H9 (cell line): Measurements from ENCODE around the gene PPP1R12A. TPM values are rescaled to one million over a fixed set of nuclear protein-coding genes. Genes with fewer than 3 reads are reported as not detected.

Experiments
- DNase-seq: peaks from one replicate; pipeline ENCODE4 v3.0.0-alpha.2; 2017
- H2AFZ ChIP-seq: one replicate; pipeline ENCODE4 v1.6.1; 2013; ENCODE audit warnings: mild to moderate bottlenecking, low read length, control low read depth, moderate library complexity
- H2AK5ac ChIP-seq: 2 replicates; pipeline ENCODE4 v1.6.1; 2013; ENCODE audit warnings: low read length, control low read depth, mixed read lengths; ENCODE audit not compliant: insufficient read length
- H2BK120ac ChIP-seq: one replicate; pipeline ENCODE4 v1.6.1; 2013; ENCODE audit warnings: low read depth, mild to moderate bottlenecking, low read length, control low read depth, inconsistent platforms; ENCODE audit not compliant: poor library complexity, severe bottlenecking
- H2BK12ac ChIP-seq: 2 replicates; pipeline ENCODE4 v1.6.1; 2013; ENCODE audit warnings: low read length, control low read depth, mixed read lengths, low read depth; ENCODE audit not compliant: insufficient read length
- H2BK15ac ChIP-seq: 2 replicates; pipeline ENCODE4 v1.6.1; 2013; ENCODE audit warnings: low read depth, low read length, control low read depth
- H2BK20ac ChIP-seq: one replicate; pipeline ENCODE4 v1.6.1; 2013; ENCODE audit warnings: low read depth, mild to moderate bottlenecking, low read length, control low read depth, inconsistent platforms; ENCODE audit not compliant: poor library complexity, severe bottlenecking
- H2BK5ac ChIP-seq: 2 replicates; pipeline ENCODE4 v1.6.1; 2013; ENCODE audit warnings: low read length, control low read depth, mixed read lengths; ENCODE audit not compliant: insufficient read length
- H3K14ac ChIP-seq: 2 replicates; pipeline ENCODE4 v1.6.1; 2013; ENCODE audit warnings: low read length, control low read depth; ENCODE audit not compliant: insufficient read depth
- H3K18ac ChIP-seq: 2 replicates; pipeline ENCODE4 v1.6.1; 2013; ENCODE audit warnings: low read depth, mild to moderate bottlenecking, mixed read lengths, low read length, control low read depth; ENCODE audit not compliant: insufficient read length
- H3K23ac ChIP-seq: 2 replicates; pipeline ENCODE4 v1.6.1; 2013; ENCODE audit warnings: low read length, control low read depth, mixed read lengths, low read depth; ENCODE audit not compliant: insufficient read length
- H3K23me2 ChIP-seq: 2 replicates; pipeline ENCODE4 v1.6.1; 2013; ENCODE audit warnings: low read depth, mild to moderate bottlenecking, mixed read lengths, low read length, control low read depth; ENCODE audit not compliant: insufficient read length, poor library complexity, severe bottlenecking
- H3K27ac ChIP-seq: 2 replicates; pipeline ENCODE4 v1.5.1; 2013; ENCODE audit warnings: low read length, control low read depth, mixed read lengths, low read depth; ENCODE audit not compliant: insufficient read length
- H3K27me3 ChIP-seq: 2 replicates; pipeline ENCODE4 v1.6.1; 2013; ENCODE audit warnings: low read length, control low read depth, inconsistent platforms; ENCODE audit not compliant: insufficient read depth
- H3K4ac ChIP-seq: 2 replicates; pipeline ENCODE4 v1.6.1; 2013; ENCODE audit warnings: low read depth, mild to moderate bottlenecking, control low read depth, inconsistent platforms, low read length, moderate library complexity
- H3K4me1 ChIP-seq: 2 replicates; pipeline ENCODE4 v1.6.1; 2013; ENCODE audit warnings: low read length, control low read depth, inconsistent platforms; ENCODE audit not compliant: insufficient read depth
- H3K4me2 ChIP-seq: 2 replicates; pipeline ENCODE4 v1.6.1; 2013; ENCODE audit warnings: low read length, control low read depth, mixed read lengths; ENCODE audit not compliant: insufficient read length, insufficient read depth
- H3K56ac ChIP-seq: 2 replicates; pipeline ENCODE4 v1.6.1; 2013; ENCODE audit warnings: low read depth, mild to moderate bottlenecking, mixed read lengths, low read length, control low read depth; ENCODE audit not compliant: insufficient read length
- H3K79me1 ChIP-seq: 2 replicates; pipeline ENCODE4 v1.6.1; 2013; ENCODE audit warnings: low read depth, mild to moderate bottlenecking, moderate library complexity, low read length, control low read depth, inconsistent platforms; ENCODE audit not compliant: insufficient read depth, poor library complexity, severe bottlenecking
- H3K79me2 ChIP-seq: 2 replicates; pipeline ENCODE4 v1.6.1; 2013; ENCODE audit warnings: low read length, control low read depth, inconsistent platforms; ENCODE audit not compliant: insufficient read depth
- H3K9ac ChIP-seq: 2 replicates; pipeline ENCODE4 v1.6.1; 2013; ENCODE audit warnings: low read length, control low read depth, mixed read lengths; ENCODE audit not compliant: insufficient read length; ENCODE audit errors: extremely low read depth
- H3K9me3 ChIP-seq: one replicate; pipeline ENCODE4 v1.6.1; 2013; ENCODE audit warnings: low read depth, low read length, inconsistent platforms; ENCODE audit not compliant: control insufficient read depth
- H3T11ph ChIP-seq: one replicate; pipeline ENCODE4 v1.6.1; 2013; ENCODE audit warnings: mild to moderate bottlenecking, low read length, control low read depth, inconsistent platforms
- H4K20me1 ChIP-seq: one replicate; pipeline ENCODE4 v1.6.1; 2013; ENCODE audit not compliant: control insufficient read depth, insufficient read length, insufficient read depth
- H4K5ac ChIP-seq: 2 replicates; pipeline ENCODE4 v1.6.1; 2013; ENCODE audit warnings: low read depth, mild to moderate bottlenecking, mixed read lengths, low read length, control low read depth; ENCODE audit not compliant: insufficient read length
- H4K8ac ChIP-seq: replicated peaks from 2 replicates; pipeline ENCODE4 v1.6.1; 2013; ENCODE audit warnings: low read length, control low read depth, mixed read lengths, low read depth; ENCODE audit not compliant: insufficient read length
- H4K91ac ChIP-seq: 2 replicates; pipeline ENCODE4 v1.6.1; 2013; ENCODE audit warnings: low read depth, mild to moderate bottlenecking, moderate library complexity, mixed read lengths, low read length, control low read depth; ENCODE audit not compliant: insufficient read length
- H3K27ac Mint-ChIP-seq, 3 experiments: 2 replicates in 2 of 3; 3 replicates in 1 of 3; pipeline ENCODE4 v1.8.0; 2020 to 2021; ENCODE audit warnings: mixed read lengths in 3 of 3, mild to moderate bottlenecking in 1 of 3, moderate library complexity in 1 of 3
- H3K27me3 Mint-ChIP-seq: 2 replicates; pipeline ENCODE4 v1.8.0; 2021; ENCODE audit warnings: low read depth, mild to moderate bottlenecking, moderate library complexity, mixed read lengths
- H3K36me3 Mint-ChIP-seq, 3 experiments: 2 replicates in 2 of 3; 3 replicates in 1 of 3; pipeline ENCODE4 v1.8.0; 2020 to 2021; ENCODE audit warnings: low read depth in 3 of 3, mixed read lengths in 3 of 3; ENCODE audit not compliant: insufficient read depth in 1 of 3
- H3K4me1 Mint-ChIP-seq, 2 experiments: 2 replicates each; pipeline ENCODE4 v1.8.0; 2020; ENCODE audit warnings: mixed read lengths in 2 of 2
- H3K4me3 Mint-ChIP-seq, 2 experiments: 2 replicates in 1 of 2; 3 replicates in 1 of 2; pipeline ENCODE4 v1.8.0; 2020 to 2021; ENCODE audit warnings: mild to moderate bottlenecking in 2 of 2, mixed read lengths in 2 of 2, moderate library complexity in 1 of 2
- H3K9me3 Mint-ChIP-seq, 2 experiments: 2 replicates in 1 of 2; 3 replicates in 1 of 2; pipeline ENCODE4 v1.8.0; 2020; ENCODE audit warnings: mild to moderate bottlenecking in 2 of 2, mixed read lengths in 2 of 2, moderate library complexity in 1 of 2
- CTCF ChIP-seq: fragments of 200-600 bp; sonication (generic); conservative IDR thresholded peaks from 3 replicates; pipeline ENCODE4 v1.8.0; 2021; ENCODE audit warnings: antibody characterized with exemption, mild to moderate bottlenecking
- WGBS: extraction: QIAGEN DNeasy Blood & Tissue Kit; methylation state at CpG from one replicate; pipeline ENCODE4 v1.1.7; 2013; ENCODE audit warnings: missing lambda C conversion rate, low lambda C conversion rate, mixed read lengths; ENCODE audit not compliant: insufficient read length; ENCODE audit errors: extremely low coverage; 5-methylcytosine and 5-hydroxymethylcytosine counted together
- total RNA-seq: library from RNA; stranded (reverse); gene quantifications from 2 replicates; pipeline ENCODE4 v1.2.1, GENCODE V29; 2021

PPP1R12A gene
- total RNA-seq, 1 experiment from 2014 or later: 93.5 TPM

GRCh38 chr12:79775355-79776027 is 159.4 kb downstream of the PPP1R12A start:
- Histone ChIP-seq H3K4me2 (no peak overlapping the region), H3K14ac (no peak overlapping the region), H2BK20ac (no peak overlapping the region), H3K4ac (no peak overlapping the region), H4K5ac (no peak overlapping the region), H3K23ac (no peak overlapping the region), H3K56ac (no peak overlapping the region), H4K91ac (no peak overlapping the region), H3K79me2 (no peaks in the 10 kb centered on the region), H3K23me2 (no peaks in the 10 kb centered on the region), H4K8ac (no peak overlapping the region), H3K9ac (no peak overlapping the region), H3T11ph (no peak overlapping the region), H4K20me1 (no peaks in the 10 kb centered on the region), H3K27ac (no peak overlapping the region), H3K79me1 (no peaks in the 10 kb centered on the region), H2BK5ac (no peak overlapping the region), H3K9me3 (no peaks in the 10 kb centered on the region), H3K18ac (no peak overlapping the region), H2BK15ac (no peak overlapping the region), H2AFZ (no peak overlapping the region), H2BK120ac (no peak overlapping the region), H3K27me3 (no peaks in the 10 kb centered on the region), H2AK5ac (no peak overlapping the region), H3K4me1 (no peaks in the 10 kb centered on the region), H2BK12ac (no peak overlapping the region)
- DNase-seq: no peak
- Mint-ChIP-seq H3K4me1 (no peaks in the 10 kb centered on the region), H3K36me3 (peaks cover 0 to 23% (median 9%) of the 10 kb centered on the region in 3 experiments; a peak in 5 of 7 replicates), H3K27ac (0 out of 7 replicates have a peak overlapping the region, but pooled peaks of 1 of the 3 experiments have one; percentile 55), H3K27me3 (no peaks in the 10 kb centered on the region), H3K9me3 (no peaks in the 10 kb centered on the region), H3K4me3 (no peak overlapping the region)
- no CpG with 5 or more reads among the region's 3 CpGs for WGBS
- TF ChIP-seq CTCF: no peak
